A673 (cell line): ENCODE data around the gene TMEM242. TPM values are rescaled to one million over a fixed set of nuclear protein-coding genes. Genes with fewer than 3 reads are reported as not detected.

ENCODE experiments used
- BruUV-seq: library from RNA; stranded (reverse); fragments of 400-500 nt; replicated peaks from 2 replicates; lab custom pipeline; 2021; lab: Mats Ljungman, UMichigan
- CTCF ChIA-PET: fragments of 300-600 bp; sonication (Branson Sonifier 250); formaldehyde crosslinking; loops from one replicate; lab custom pipeline; 2022; ENCODE audit warnings: antibody characterized with exemption; lab: Charles Lee
- POLR2A ChIA-PET: fragments of 300-600 bp; sonication (Branson Sonifier 250); formaldehyde crosslinking; loops from one replicate; lab custom pipeline; 2022; ENCODE audit warnings: antibody characterized with exemption; ENCODE audit not compliant: low non-redundant PET; lab: Charles Lee
- DNase-seq: peaks from one replicate; pipeline ENCODE4 v3.0.0-alpha.2; 2015; ENCODE audit warnings: low spot score
- H3K27ac ChIP-seq: fragments of 200-600 bp; sonication (generic); 2 replicates; pipeline ENCODE4 v1.5.1; 2016; ENCODE audit warnings: mixed run types, low read depth, mild to moderate bottlenecking, mixed read lengths, antibody characterized with exemption, low read length; ENCODE audit not compliant: poor library complexity, severe bottlenecking
- H3K27me3 ChIP-seq: fragments of 200-600 bp; sonication (generic); replicated peaks from 2 replicates; pipeline ENCODE4 v1.6.1; 2017; ENCODE audit warnings: mixed run types, low read depth, mild to moderate bottlenecking, mixed read lengths, antibody characterized with exemption, low read length; ENCODE audit not compliant: insufficient read depth, poor library complexity
- H3K36me3 ChIP-seq: fragments of 200-600 bp; sonication (generic); 2 replicates; pipeline ENCODE4 v1.6.1; 2016; ENCODE audit warnings: mixed run types, mild to moderate bottlenecking, mixed read lengths, antibody characterized with exemption, low read length; ENCODE audit not compliant: insufficient read depth, poor library complexity, severe bottlenecking
- H3K4me1 ChIP-seq: fragments of 200-600 bp; sonication (generic); 2 replicates; pipeline ENCODE4 v1.6.1; 2017; ENCODE audit warnings: mixed run types, mild to moderate bottlenecking, mixed read lengths, antibody characterized with exemption, low read length; ENCODE audit not compliant: insufficient read depth, poor library complexity, severe bottlenecking
- H3K4me3 ChIP-seq: fragments of 200-600 bp; sonication (generic); 2 replicates; pipeline ENCODE4 v1.5.1; 2016; ENCODE audit warnings: low read depth, mixed run types, mild to moderate bottlenecking, mixed read lengths, low read length; ENCODE audit not compliant: poor library complexity, severe bottlenecking
- H3K9me3 ChIP-seq: fragments of 200-600 bp; sonication (generic); 2 replicates; pipeline ENCODE4 v1.6.1; 2016; ENCODE audit warnings: mixed run types, low read depth, mild to moderate bottlenecking, mixed read lengths, antibody characterized with exemption, low read length; ENCODE audit not compliant: poor library complexity, severe bottlenecking
- EZH2 ChIP-seq: fragments of 200-600 bp; sonication (generic); IDR thresholded peaks from 2 replicates; pipeline ENCODE4 v1.6.1; 2017; ENCODE audit warnings: borderline replicate concordance, low read depth, mild to moderate bottlenecking, mixed read lengths, antibody characterized with exemption, low read length; ENCODE audit not compliant: poor library complexity, severe bottlenecking
- intact Hi-C: fragments of 100-400 bp; cut with micrococcal nuclease; formaldehyde crosslinking; loops from one replicate; pipeline ENCODE4 v1.10.0; 2022; ENCODE audit not compliant: unreplicated experiment
- total RNA-seq: library from RNA; stranded (reverse); gene quantifications from 2 replicates; pipeline ENCODE4 v1.2.3, GENCODE V29; 2021
- TF ChIP-seq, protein P1 (sequence below): fragments of 300-800, 200-600 bp; sonication (generic); conservative IDR thresholded peaks from 2 replicates; pipeline ENCODE4 v1.5.1; 2017; ENCODE audit warnings: low read depth, mild to moderate bottlenecking, antibody characterized with exemption, low read length, moderate library complexity, mixed read lengths

TMEM242 gene
- total RNA-seq, 1 experiment from 2014 or later: 13.2 TPM

- no peaks in the 10 kb centered on the region for H3K36me3 ChIP-seq
- H3K4me1 ChIP-seq: peaks cover 12% of the 10 kb centered on the region
- no peak overlapping the region for H3K4me3 ChIP-seq
- no peaks in the 10 kb centered on the region for H3K9me3 ChIP-seq
- BruUV-seq: no TSS peak
- ChIA-PET POLR2A (interaction anchor here (0.8 kb wide), 1 partner anchor 121 kb away, joined by 4 read pairs; no protein-coding TSS in a partner anchor), CTCF (no interaction called here)
- intact Hi-C loops: loop anchor here (10.0 kb wide), 2 partner anchors 243 to 713 kb away; no protein-coding TSS in a partner anchor
- no peak for TF ChIP-seq EZH2
- TF ChIP-seq, protein P1, sequence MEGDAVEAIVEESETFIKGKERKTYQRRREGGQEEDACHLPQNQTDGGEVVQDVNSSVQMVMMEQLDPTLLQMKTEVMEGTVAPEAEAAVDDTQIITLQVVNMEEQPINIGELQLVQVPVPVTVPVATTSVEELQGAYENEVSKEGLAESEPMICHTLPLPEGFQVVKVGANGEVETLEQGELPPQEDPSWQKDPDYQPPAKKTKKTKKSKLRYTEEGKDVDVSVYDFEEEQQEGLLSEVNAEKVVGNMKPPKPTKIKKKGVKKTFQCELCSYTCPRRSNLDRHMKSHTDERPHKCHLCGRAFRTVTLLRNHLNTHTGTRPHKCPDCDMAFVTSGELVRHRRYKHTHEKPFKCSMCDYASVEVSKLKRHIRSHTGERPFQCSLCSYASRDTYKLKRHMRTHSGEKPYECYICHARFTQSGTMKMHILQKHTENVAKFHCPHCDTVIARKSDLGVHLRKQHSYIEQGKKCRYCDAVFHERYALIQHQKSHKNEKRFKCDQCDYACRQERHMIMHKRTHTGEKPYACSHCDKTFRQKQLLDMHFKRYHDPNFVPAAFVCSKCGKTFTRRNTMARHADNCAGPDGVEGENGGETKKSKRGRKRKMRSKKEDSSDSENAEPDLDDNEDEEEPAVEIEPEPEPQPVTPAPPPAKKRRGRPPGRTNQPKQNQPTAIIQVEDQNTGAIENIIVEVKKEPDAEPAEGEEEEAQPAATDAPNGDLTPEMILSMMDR: no peak
- no peak for DNase-seq
- H3K27ac ChIP-seq: no peak overlapping the region
- H3K27me3 ChIP-seq: no peaks in the 10 kb centered on the region
Measured at GRCh38 chr6:157278171-157278570, 45.1 kb downstream of the TMEM242 start.

GRCh38 chr6:157276731-157277130 lies 46.6 kb downstream of the TMEM242 start:
- CTCF ChIA-PET: interaction anchor here (0.6 kb wide), 1 partner anchor 1086 kb away, joined by 4 read pairs; no protein-coding TSS in a partner anchor
- no TSS peak for BruUV-seq
- H3K27ac ChIP-seq: no peak overlapping the region

DNA sequence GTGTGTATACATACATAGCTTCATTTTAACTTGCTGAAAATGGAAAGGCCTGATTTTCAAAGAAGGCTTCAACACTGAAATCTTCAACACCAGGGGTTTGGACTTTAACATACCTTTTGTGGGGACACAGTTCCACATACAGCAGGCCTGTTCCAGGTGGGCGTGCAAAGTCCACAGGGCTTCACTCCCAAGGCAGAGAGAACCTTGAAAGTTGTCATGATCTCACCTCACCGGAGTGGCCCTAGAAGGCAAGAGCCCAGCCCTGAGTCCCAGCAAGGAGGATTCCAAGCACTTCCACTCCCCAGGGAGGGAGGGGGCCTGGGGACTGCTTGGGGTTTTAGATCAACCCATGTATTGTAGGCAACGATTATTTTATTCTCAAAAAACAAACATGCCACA lies 47.2 kb downstream of the TMEM242 start:
- intact Hi-C loops: loop anchor here (10.0 kb wide), 2 partner anchors 241 to 711 kb away; no protein-coding TSS in a partner anchor
- Histone ChIP-seq H3K4me1 (peaks cover 14% of the 10 kb centered on the region), H3K9me3 (no peaks in the 10 kb centered on the region), H3K27me3 (no peaks in the 10 kb centered on the region), H3K36me3 (no peaks in the 10 kb centered on the region), H3K27ac (no peak overlapping the region), H3K4me3 (no peak overlapping the region)
- ChIA-PET POLR2A (interaction anchor here (0.6 kb wide), 1 partner anchor 88 kb away, joined by 11 read pairs; no protein-coding TSS in a partner anchor), CTCF (no interaction called here)
- DNase-seq: no peak
- BruUV-seq: no TSS peak
- no peak for TF ChIP-seq EZH2
- TF ChIP-seq, protein P1: no peak

More at GRCh38 chr6:157276731-157277130, 46.6 kb downstream of the TMEM242 start:
- Histone ChIP-seq H3K27me3 (no peaks in the 10 kb centered on the region), H3K4me3 (no peak overlapping the region), H3K4me1 (peaks cover 14% of the 10 kb centered on the region), H3K36me3 (no peaks in the 10 kb centered on the region), H3K9me3 (no peaks in the 10 kb centered on the region)
- TF ChIP-seq, protein P1: no peak
- TF ChIP-seq EZH2: no peak
- intact Hi-C loops: loop anchor here (10.0 kb wide), 2 partner anchors 242 to 712 kb away; no protein-coding TSS in a partner anchor
- no peak for DNase-seq
- POLR2A ChIA-PET: no interaction called here
